IPS DF 4.7 (cell line): ENCODE data around the gene CALHM3.
"Not testable (repeated sequence)": the region's sequence is repeated elsewhere in the genome, so short reads cannot be mapped to it uniquely, and the experiment has no call there.

ENCODE experiments used
- DNase-seq: peaks from one replicate; pipeline ENCODE4 v3.0.0-alpha.2; 2013; ENCODE audit warnings: low spot score; ENCODE audit errors: extremely low read depth

The CALHM3 gene

GRCh38 chr10:103502849-103503660, 24.0 kb upstream of the CALHM3 start:
- DNase-seq = no peak

GRCh38 chr10:103501186-103501585, 22.1 kb upstream of the CALHM3 start:
- DNase-seq = no peak

GRCh38 chr10:103500481-103500880, 21.4 kb upstream of the CALHM3 start:
- DNase-seq = no peak

GRCh38 chr10:103499881-103500280, 20.8 kb upstream of the CALHM3 start:
- no peak for DNase-seq

- no peak for DNase-seq
Measured at GRCh38 chr10:103498936-103499638, 20.0 kb upstream of the CALHM3 start.

GRCh38 chr10:103497161-103497915, 18.3 kb upstream of the CALHM3 start:
- no peak for DNase-seq

DNA sequence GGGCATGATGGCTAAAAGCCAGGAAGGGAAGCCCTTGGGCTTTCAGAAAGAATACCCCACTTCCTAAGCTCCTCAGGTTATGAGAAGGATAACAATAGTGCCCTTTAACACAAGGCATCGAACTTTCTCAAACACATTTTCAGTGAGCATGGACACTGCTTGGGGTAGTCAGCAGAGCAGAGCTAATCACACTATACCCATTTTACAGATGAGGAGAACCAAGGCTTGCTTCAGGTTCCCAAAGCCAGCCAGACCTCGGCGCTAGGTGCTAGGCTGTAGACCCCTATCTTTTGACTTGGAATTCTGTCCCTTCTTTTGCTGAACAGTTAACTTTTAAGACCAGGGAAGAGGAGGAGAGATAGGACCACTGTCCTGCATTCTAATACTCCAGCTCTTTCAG, 16.3 kb upstream of the CALHM3 start:
- DNase-seq = no peak

GRCh38 chr10:103493916-103494877, 15.2 kb upstream of the CALHM3 start:
- DNase-seq = no peak

DNA sequence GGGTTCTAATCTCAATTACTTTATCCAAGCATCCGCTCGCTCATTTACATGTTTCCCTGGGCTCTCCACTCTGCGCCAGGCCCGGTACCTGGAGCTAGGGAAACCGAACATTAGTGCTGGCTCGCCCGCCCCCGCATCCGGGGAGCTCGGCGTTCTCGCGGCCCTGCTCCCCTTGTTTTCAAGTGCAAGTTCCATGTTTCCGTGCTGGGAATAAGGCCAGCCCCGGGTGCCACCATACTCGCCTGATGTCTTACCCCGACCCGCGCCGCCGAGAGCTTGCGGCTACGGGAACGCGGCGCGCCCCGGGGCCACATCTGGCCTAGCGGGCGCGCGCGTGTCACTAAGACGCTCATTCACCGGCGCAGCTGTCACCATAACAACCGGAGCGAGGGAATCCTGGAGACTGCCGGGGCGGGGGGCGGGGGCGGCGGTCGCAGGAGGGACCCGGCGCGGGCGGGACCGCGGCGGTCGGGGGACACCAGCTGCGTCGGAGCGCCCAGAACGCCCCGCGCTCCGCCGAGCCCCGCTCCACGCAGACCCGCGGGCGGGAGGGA, 14.4 kb upstream of the CALHM3 start, which contains the start of gene NEURL1:
NEURL1 (plus strand) TSS at position 344 of the 554 bp plus-strand sequence. CDS start 683 bp downstream, outside the sequence.
- DNase-seq = no peak

DNA sequence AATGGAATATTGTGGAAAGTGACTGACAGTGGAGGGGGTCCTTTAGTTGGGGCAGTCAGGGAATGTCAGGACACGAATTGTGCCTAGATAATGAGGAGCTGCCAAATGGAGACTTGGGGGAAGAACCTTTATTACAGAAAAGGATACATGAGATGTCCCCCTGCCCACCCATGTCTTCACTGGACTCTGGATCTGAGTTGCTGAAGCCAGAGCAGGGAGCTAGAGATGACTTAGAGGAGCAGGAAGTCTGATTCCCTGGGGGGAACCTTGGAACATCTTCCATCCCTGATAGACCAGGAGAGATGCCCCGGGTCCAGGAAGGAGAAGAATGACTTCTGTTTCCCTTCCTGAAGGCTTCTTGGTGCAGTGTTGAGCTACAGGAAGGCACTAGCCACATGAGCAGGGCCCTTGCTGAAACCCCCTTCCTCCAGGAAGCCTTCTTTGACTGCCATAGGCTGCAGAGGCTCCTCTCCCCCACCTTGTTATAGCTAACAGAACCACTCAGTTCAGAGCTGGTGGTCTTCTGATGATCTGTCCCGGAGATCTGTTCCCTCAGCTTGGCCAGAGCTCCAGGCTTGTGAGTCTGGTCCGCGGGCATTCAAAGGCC, 13.7 kb upstream of the CALHM3 start:
- DNase-seq = no peak

GRCh38 chr10:103491729-103492364, 12.8 kb upstream of the CALHM3 start:
- no peak for DNase-seq

GRCh38 chr10:103490986-103491314, 11.9 kb upstream of the CALHM3 start:
- DNase-seq = no peak

DNA sequence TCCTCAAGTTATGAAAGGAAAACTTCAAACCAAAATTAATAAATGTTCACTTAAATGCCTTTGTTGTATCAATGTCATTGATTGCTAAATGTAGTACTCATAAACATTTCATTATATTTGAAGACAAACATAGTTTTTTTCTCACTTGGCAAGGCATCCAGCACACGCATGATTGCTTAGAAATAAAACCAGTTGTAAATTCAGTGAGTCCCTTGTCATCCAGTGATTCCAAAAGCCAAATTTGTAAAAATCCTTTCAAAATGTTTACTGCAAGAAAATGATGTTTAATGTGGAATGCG, 8.3 kb upstream of the CALHM3 start:
- DNase-seq = no peak

DNA sequence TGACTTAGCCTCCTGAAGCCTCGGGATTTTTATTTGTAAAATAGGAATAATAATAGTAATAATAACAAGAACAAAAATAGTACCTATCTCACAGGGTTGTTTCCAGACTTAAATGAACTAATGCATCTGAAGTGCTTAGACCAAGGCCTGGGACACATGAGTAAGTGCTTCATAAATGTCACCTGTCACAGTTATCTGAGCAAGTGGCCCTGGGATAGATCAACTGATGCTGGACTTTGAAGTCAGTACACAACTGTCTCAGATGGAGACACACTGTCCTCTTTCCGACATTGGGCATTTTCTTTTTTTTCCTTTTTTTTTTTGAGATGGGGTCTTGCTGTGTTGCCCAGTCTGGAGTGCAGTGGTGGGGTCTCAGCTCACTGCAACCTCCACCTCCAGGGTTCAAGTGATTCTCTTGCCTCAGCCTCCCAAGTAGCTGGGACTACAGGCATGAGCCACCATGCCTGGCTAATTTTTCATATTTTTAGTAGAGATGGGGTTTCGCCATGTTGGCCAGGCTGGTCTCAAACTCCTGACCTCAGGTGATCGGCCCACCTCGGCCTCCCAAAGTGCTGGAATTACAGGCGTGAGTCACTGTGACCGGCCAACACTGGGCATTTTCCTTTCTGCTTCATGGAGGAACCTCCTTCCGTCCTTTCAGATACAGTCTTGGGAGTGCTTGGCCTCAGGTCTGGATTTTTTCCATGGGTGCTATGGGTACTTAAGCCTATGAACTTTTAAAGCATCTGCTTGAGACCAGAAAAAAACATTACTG, 7.8 kb upstream of the CALHM3 start:
- DNase-seq = not testable (repeated sequence)

DNA sequence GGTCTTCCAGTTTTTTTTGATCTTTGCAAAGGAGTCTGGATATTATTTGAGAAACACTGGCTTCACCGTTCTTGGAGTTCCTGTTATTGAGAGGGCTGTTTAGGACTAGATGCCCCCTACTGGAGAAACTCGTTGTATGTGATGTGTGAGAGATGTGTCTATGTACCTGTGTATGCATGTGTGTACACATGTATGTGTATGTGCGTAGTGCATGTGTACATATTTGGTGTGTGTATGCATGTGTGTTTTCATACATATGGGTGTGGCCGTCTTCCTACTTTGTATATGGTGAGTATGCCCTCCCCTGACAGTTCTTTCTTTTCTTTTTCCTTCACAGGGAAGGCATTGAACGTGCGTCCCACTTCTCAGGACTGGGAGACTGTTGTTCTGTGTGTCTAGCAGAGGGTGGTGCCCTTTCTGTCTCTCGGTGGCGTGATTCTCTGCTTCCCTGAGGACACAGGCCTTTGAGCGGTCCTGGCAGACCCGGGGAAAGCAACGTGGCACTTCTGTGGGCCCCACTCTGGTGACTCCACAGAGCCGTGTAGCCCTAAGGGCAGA, 3.0 kb upstream of the CALHM3 start:
- DNase-seq = no peak

DNA sequence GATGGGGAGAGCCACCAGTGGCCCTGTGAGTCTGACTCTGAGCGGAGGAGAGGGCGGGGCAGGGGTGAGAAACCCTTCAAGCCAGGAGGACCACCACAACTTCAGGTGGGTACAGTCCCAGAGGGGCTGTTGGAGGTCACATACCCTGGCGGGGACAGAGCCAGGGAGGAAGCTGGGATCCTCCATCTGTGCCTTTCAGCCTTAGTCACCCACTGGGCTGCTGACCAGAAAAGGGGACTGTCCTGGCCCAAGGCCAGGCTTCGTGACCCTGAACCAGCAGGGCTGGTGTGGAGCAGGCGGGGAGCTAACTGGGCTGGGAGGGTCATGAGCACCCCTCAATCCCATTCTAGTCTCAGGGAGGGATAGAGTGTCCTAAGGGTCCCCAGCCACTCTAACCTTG, 1.5 kb upstream of the CALHM3 start:
- DNase-seq = no peak

DNA sequence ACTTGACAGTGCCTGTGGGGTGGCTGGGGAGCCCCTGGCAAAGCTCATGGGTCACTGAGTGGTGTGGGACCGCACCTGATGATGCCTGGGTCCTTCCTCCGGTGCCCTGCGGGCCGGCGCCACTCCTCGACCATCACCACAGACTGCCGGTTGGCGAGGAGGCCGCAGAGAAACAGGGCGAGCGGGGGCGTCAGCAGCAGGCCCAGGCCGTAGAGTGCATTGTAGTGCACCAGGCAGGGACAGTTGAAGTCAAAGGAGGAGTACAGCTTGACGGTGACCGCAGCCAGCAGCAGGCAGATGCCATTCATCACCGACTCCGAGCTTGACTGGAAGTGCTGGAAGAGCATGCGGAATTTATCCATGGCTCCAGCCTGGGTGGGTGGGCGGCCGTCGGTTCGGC, 369 bp downstream of the CALHM3 start:
- no peak for DNase-seq

- no peak for DNase-seq
Measured at GRCh38 chr10:103476046-103476768, 2.8 kb downstream of the CALHM3 start.
